ENCODE results near the gene SIK2.
"Not testable (repeated sequence)": the region's sequence is repeated elsewhere in the genome, so short reads cannot be mapped to it uniquely, and the experiment has no call there.

The SIK2 gene

DNA sequence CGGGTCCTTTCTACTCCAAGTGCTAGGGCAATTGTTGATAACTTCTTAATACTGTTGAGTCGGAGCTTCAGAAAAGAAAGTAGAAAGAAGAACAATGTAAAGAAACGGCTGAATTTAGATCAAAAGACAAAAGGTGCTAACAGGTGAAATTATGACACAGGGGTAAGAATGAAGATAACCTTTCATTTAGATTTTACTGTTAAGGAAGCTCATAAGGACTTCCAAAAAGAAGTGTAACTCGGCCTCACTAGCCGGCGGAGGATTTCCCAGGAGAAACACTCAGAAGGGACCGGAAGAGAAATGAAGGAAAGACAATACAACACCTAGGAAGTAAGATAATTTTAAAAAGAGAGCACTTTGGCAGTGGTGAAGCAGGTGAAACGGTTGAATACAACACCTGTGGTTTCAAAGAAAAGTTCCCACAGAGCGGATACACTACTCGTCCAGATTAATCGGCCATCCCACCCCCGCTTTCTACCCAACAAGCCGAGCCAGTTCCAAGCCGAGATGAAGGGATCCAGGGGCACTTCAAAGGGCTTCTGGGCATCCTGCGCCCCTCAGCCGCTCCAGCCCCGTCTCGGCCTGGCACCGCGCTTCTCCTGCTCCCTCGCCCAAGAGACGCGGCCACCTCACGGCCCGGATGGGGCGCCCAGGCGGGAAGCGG lies 163.2 kb downstream of the SIK2 start:
- DNase-seq, result no peak

DNA sequence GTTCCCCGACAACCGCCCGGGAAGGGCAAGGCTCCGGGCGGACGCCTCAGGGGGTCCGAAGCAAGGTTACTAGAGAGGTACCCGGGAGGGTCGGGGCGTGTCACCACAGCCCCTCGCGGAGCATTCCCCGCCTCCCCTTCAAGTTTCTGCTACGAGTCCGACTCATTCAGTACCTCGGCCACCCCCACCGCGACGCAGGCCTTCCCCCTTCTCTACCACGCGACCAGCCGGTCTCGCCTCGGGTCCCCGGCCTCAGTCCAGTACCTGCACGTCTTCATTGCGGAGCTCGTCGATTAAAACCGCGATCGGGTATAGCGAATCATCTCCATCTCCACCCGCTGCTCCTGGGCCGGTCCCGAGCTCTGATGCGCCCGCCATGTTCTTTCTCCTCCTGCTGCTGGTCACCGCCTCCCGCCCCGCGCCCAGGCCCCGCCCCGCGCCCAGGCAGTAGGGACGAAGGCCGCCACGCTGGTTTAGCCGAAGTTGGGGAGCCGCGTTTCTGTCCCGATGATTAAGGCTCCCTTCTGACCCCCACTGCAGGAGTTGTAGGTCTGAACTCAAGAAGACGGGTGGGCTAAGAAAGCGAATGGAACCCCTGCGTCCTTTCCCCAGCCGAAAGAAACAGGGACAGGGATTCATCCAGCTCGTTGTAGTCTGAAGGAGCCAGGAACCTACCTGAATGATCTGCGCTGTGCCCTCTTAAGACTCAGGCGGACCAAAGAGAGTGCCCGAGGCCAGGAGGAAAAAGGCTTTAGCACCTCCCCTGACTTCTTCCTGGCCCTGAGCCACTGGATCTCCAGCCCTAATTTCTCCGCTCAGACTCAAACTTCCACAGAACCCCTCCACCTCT lies 164.0 kb downstream of the SIK2 start, which contains the start of gene PPP2R1B:
Gene PPP2R1B (minus strand): TSS at position 406 of the 850 bp plus-strand sequence. CDS start 28 bp downstream, at position 378.
- peak; percentile 57 to 62 for DNase-seq

DNA sequence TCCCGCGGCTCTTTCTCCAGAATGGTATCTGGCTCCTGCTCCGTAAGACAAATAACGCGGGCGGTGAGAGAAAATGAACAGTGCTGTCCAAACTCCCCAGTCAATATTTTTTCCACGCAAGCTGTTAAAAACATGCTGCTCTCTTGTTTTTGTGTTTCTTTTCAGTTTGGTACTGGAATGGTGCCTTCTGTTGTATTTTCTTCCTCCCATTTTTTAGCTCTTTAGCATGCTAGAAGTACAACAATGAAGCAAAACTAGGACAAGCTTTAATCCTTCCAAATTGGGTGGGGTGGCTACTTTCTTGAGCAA lies 164.5 kb downstream of the SIK2 start:
- no peak for DNase-seq

DNA sequence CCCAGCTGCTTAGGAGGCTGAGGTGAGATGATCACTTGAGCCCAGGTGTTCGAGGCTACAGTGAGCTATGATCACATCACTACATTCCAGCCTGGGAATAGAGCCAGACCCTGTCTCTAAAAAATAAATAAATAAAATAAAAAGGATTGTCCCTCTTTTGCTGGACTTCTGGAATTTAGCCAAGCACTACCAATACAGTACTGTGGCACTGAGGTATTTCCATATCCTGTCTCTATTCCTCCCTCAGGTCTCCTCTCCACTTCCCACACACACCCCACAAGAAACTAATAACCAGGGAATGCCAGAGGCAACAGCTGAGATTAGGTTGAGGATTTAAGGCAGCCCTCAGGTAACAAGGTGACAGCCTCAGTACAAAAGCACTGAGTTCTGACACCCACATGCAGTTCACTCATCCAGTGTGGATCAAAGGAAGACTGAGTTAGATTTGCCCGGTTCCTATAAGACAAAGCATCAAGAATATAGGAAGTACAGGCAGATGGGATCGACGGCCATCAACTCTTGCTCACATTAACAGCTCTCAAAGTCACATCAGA lies 168.4 kb downstream of the SIK2 start:
- DNase-seq, result no peak

DNA sequence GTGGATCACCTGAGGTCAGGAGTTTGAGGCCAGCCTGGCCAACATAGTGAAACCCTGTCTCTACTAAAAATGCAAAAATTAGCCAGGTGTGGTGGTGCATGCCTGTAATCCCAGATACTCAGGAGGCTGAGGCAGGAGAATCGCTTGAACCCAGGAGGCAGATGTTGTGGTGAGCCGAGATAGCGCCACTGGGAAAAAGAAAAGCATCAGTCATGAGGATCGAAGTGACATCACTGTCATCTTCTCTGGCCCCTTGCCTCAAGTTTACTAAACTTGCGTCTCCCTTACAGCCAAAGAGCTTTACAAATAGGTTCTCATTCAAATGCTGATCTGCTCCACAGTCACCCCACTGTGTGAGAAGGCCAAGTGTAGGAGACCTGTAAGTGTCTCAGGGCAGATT lies 169.0 kb downstream of the SIK2 start:
- not testable (repeated sequence) for DNase-seq

DNA sequence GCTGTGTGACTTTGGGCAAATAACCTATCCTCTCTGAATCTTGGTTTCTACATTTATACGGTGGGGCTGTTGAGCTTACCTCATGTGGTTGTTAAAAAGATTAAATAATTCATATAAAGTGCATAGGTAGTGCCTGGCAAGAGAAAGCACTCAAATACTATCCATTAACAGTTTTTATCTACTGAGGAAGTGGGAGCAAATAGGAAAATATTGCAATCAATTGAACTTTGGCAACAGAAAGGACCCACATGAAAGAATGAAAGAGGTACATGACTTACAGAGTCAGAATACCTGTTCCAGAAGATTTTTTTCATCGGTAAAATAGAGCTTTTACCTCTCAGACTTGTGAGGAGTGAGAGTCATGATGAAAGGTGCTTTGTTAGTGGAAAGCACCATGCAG lies 170.3 kb downstream of the SIK2 start:
- DNase-seq, result no peak

DNA sequence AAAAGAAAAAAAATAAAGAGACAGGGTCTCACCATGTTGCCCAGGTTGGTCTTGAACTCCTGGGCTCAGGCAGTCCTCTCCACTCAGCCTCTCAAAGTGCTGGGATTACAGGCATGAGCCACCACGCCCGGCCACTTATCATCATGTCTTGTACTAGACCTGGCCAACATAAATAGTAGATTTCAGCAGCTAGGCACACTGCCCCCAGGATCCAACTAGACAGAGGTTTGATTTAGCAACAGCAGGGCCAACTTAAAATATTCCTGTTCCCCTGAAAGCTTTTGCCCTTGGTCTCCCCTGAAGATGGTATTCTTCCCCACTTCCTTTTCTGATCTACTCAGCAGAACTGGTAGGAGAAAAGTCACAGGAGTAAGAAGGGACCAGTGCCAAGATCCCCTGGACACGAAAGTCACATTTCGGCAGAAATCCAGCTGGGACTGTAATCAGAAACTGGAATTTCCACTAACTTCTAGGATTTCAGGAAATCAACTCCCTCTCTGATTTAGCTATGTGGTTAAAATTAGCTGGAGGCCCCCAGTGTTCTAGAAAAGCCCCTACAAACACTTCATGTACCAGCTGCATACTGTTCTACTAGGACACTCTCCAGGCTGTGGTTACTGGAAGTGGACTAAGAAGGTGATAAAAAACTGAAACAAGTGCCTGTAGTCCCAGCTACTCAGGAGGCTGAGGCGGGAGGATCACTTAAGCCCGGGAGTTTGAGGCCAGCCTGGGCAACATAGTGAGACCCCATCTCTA lies 172.9 kb downstream of the SIK2 start:
- DNase-seq, result no peak

DNA sequence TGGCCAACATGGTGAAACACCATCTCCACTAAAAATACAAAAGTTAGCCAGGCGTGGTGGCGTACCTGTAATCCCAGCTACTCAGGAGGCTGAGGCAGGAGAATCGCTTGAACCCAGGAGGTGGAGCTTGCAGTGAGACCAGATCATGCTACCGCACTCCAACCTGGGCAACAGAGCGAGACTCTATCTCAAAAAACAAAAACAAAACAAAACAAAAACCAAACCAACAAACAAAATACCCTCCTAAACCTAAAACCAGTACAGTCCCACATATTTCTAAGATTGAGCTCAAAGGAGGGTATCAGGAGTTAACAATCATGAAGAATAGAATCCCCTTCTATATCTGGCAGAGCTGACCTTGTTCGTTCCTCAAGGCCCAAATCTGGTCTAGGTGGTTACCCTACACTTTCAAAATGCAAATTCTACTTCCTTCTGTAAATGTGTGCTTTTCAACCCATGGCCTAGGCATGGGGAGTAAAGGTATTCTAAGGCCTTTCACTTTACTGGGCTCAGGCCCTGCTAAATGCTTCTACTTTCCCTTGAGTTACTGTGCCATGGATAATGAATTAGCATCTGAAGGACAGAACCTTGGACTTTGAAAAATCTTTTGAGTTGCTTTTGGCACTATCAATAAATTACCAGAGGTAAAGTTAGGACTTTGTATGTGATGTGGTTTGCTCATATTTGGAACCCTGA lies 174.3 kb downstream of the SIK2 start:
- no peak for DNase-seq

DNA sequence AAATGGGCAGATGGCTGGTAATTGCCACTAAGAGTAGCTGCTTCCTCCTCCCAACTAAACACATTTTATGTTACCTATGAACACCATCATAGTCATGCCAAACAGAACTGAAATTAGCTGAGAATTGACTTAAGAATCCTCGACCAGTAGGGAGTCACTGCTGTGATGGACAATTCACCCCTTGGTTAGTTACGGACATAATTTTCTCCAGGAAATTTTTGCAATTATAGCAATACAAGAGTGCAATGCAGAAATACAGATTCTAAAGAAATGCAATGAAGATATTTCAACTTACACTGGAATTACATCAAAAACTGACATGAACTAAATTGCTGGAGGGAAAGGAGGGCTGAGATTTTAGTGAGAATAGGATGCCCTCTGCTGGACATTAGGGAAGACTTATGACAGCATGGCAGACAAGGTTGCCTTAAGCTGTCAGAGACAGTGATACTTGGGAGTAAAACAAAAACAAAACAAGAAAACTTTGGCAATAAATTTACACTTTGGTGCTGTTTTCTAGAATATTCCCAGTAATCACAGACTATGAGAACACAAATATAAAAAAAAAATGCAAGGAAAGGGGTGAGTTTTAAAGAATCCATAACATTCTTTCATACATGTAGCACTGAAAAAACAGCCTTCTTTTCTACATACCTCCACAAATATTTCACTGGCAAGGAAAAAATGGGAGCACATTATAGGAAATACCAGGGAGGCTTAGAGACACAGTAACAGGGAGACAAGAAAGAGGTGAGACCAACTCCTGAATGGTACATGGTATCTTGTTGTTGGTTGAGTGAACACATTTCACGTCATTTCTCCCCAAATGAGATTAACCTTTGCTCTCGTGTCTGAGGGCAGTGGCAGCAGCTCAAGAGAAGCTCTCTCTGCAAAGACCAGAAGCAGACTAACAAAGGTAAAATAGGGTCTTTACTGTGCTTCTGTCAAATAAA lies 175.1 kb downstream of the SIK2 start:
- no peak for DNase-seq

DNA sequence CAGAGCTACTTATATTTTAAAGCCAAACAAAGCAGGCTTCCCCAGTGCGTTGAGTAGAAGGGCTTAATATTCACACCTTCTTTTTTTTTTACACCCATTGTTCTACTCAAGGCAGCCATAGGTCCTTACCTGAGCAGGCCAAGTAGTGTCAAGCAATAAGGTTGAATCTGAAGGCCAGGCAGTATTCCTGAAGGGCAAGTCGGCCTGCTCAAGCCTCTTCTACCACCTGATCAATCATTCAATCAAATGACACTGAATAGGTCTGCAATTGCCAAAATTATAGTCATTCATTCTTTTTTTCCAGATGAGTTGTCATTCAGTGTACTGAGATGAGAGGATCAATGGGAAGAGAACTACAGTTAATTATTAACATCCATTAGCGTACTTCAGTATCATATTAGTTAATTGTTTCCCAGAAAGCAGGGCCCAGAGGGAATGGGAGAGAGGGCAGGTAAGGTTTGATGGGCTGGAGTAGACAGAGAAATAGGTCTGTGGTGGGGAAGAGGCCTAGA lies 175.9 kb downstream of the SIK2 start:
- no peak for DNase-seq

DNA sequence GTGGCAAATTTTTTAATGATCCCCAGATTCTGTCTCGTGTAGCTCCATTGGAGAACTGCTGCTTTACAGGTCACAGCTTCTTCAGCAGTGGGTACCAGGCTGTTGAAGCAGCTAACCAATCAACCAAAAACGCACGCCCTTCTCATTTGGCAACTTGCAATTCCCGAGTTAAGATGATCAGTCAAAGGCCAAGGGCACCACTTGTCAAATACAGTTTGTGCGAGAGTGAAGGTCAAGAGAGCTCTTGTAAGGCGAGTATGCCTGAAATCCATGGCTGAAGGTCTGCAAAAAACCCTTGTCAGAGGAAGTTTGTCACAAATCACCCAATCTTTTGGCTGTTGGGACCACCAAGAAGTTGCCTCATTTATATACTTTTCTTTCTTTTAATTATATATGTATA lies 176.9 kb downstream of the SIK2 start:
- no peak for DNase-seq
